Glutamatergic neuron (in vitro differentiated cells): Measurements from ENCODE around the gene HSPB9. TPM values are rescaled to one million over a fixed set of nuclear protein-coding genes. Genes with fewer than 3 reads are reported as not detected.

ENCODE experiments used
- DNase-seq: peaks from one replicate; pipeline ENCODE4 v3.0.0; 2022
- H3K27ac Mint-ChIP-seq: one replicate; pipeline ENCODE4 v1.8.0; 2020; ENCODE audit warnings: mild to moderate bottlenecking, mixed read lengths, inconsistent platforms; ENCODE audit not compliant: unreplicated experiment
- H3K27me3 Mint-ChIP-seq: one replicate; pipeline ENCODE4 v1.8.0; 2020; ENCODE audit warnings: mild to moderate bottlenecking, moderate library complexity, mixed read lengths, inconsistent platforms; ENCODE audit not compliant: unreplicated experiment
- H3K36me3 Mint-ChIP-seq: one replicate; pipeline ENCODE4 v1.8.0; 2020; ENCODE audit warnings: mild to moderate bottlenecking, mixed read lengths, inconsistent platforms; ENCODE audit not compliant: unreplicated experiment
- H3K4me1 Mint-ChIP-seq: one replicate; pipeline ENCODE4 v1.8.0; 2020; ENCODE audit warnings: mild to moderate bottlenecking, low read depth, mixed read lengths, inconsistent platforms; ENCODE audit not compliant: unreplicated experiment
- H3K4me3 Mint-ChIP-seq: one replicate; pipeline ENCODE4 v1.8.0; 2020; ENCODE audit warnings: mild to moderate bottlenecking, mixed read lengths, inconsistent platforms; ENCODE audit not compliant: unreplicated experiment
- H3K9me3 Mint-ChIP-seq: one replicate; pipeline ENCODE4 v1.8.0; 2020; ENCODE audit warnings: mild to moderate bottlenecking, moderate library complexity, mixed read lengths, inconsistent platforms; ENCODE audit not compliant: unreplicated experiment
- CTCF ChIP-seq: fragments of 200-600 bp; sonication (generic); IDR thresholded peaks from one replicate; pipeline ENCODE4 v1.5.0; 2021; ENCODE audit not compliant: partially characterized antibody, unreplicated experiment
- total RNA-seq: library from RNA; stranded (reverse); fragmentation: NEBNext Ultra II Directional; extraction: Animal tissue kit (Norgen Biotek cat#: 25700); gene quantifications from one replicate; pipeline ENCODE4 v1.2.1, GENCODE V29; 2021; ENCODE audit not compliant: unreplicated experiment

The HSPB9 gene
- total RNA-seq, 1 donor from 2014 or later: 0.44 TPM

DNA sequence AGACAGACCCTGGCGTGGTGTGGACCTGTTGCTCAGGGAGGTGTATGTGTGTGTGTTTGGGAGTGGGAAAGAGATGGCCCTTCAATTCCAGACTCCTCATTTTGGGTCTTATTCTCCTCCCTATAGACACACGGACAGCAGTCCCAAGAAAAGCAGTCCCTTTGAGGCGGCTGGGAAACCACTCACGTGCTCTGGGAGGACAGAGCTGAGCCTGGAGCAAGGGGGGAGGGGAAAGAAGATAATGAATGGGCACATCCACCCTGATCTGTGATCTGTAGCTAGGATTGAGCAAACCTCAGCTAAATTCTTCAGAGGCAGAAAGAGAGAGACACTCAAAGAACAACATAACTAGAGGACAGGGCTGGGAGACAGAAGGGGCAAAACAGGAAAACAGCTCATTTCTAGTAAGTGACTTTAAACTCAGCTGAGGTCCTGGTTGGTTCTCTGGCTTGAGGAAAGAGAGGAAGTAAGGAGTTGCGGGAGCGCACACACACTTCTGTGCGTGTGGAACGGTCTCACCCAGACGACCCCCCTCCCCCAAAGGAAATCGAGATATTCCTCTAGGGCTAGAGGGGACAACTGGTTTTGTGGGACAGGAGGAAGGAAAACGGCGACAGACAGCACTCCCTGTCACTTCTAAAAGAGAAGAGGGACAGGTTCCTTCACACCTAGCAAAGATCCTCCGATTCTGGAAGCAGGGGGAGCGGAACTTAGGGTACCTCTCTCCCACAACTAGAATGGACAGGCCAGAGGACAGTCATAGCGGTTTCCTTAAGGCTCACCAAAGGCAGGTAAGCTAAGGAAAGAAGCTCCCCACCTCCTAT, 31.5 kb downstream of the HSPB9 start:
- peak overlapping the region; percentile 90 for H3K27ac Mint-ChIP-seq
- no peak for DNase-seq
- TF ChIP-seq CTCF: no peak
- H3K36me3 Mint-ChIP-seq: no peaks in the 10 kb centered on the region
- peaks cover 2% of the 10 kb centered on the region for H3K27me3 Mint-ChIP-seq
- peak overlapping the region; percentile 99 for H3K4me3 Mint-ChIP-seq
- H3K4me1 Mint-ChIP-seq: peaks cover 8% of the 10 kb centered on the region
- H3K9me3 Mint-ChIP-seq: peaks cover 4% of the 10 kb centered on the region

GRCh38 chr17:42155614-42156045, 33.0 kb downstream of the HSPB9 start:
- H3K27ac Mint-ChIP-seq: peak overlapping the region; percentile 77
- H3K27me3 Mint-ChIP-seq: peaks cover 2% of the 10 kb centered on the region
- TF ChIP-seq CTCF: no peak
- no peaks in the 10 kb centered on the region for H3K36me3 Mint-ChIP-seq
- peaks cover 8% of the 10 kb centered on the region for H3K4me1 Mint-ChIP-seq
- peaks cover 4% of the 10 kb centered on the region for H3K9me3 Mint-ChIP-seq
- H3K4me3 Mint-ChIP-seq: peak overlapping the region; percentile 99
- DNase-seq: no peak

DNA sequence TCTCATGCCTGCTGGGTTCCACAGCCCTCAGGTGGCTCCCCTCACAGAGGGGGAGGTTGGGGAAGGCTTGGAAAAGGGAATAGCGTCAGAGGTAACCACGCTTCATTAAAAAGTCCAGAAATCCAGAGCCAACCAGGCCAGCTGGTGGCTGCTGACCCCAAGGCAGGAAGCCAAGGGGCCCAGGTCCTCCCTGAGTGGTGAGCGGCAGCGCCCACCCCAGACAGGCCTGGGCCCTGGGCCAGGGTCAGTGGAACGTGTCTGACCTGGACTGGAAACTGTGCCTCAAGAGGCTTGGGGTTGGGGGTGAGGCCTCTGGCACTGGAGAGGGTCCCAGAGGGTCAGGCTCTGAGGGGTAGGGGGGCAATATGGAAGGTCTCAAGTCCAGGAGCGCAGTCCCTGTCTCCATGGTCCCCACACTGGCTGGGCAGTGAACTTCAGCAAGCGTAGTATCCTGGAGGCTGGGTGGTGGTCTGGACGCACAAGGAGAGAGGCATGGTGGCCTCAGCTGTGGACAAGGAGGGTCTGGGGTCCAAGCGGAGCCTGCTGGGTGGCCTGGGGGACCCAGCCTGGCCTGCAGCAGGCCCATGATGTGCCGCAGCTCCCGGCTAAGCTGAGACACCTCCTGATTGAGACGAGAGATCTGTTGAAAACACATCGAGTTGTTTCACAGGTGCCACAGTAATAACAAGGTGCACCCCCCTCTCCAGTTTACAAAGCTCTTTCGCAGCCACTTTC, 37.4 kb downstream of the HSPB9 start:
- no peaks in the 10 kb centered on the region for H3K36me3 Mint-ChIP-seq
- no peak for DNase-seq
- H3K4me3 Mint-ChIP-seq: no peak overlapping the region
- peaks cover 7% of the 10 kb centered on the region for H3K4me1 Mint-ChIP-seq
- peaks cover under 1% of the 10 kb centered on the region for H3K27me3 Mint-ChIP-seq
- TF ChIP-seq CTCF: no peak
- H3K27ac Mint-ChIP-seq: no peak overlapping the region
- peaks cover 2% of the 10 kb centered on the region for H3K9me3 Mint-ChIP-seq

DNA sequence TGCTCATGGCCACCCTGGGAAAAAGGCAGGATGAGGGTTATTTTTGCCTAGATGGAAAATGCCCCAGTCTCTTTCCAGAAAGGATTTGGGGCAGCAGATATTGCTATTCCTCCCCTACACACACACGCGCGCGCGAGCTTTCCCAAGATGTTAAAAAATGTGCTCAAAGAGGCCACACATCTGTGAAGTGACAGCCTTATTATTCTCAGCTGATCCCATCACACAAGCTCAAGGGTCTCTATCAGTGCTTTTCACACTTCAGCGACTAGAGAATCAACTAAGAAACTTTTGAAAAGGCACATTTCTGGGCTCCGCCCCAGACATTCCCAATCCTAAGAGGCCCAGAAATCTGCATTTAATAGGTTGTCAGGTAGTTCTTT, 37.9 kb downstream of the HSPB9 start:
- H3K4me3 Mint-ChIP-seq: no peak overlapping the region
- no peak for DNase-seq
- no peak for TF ChIP-seq CTCF
- no peaks in the 10 kb centered on the region for H3K36me3 Mint-ChIP-seq
- peaks cover 3% of the 10 kb centered on the region for H3K27me3 Mint-ChIP-seq
- H3K27ac Mint-ChIP-seq: no peak overlapping the region
- H3K9me3 Mint-ChIP-seq: peaks cover 2% of the 10 kb centered on the region
- H3K4me1 Mint-ChIP-seq: peaks cover 7% of the 10 kb centered on the region

GRCh38 chr17:42163113-42163512, 40.5 kb downstream of the HSPB9 start:
- DNase-seq: no peak
- H3K27me3 Mint-ChIP-seq: peaks cover 13% of the 10 kb centered on the region
- H3K36me3 Mint-ChIP-seq: no peaks in the 10 kb centered on the region
- peaks cover 3% of the 10 kb centered on the region for H3K4me1 Mint-ChIP-seq
- TF ChIP-seq CTCF: peak; percentile 55
- no peak overlapping the region for H3K27ac Mint-ChIP-seq
- no peak overlapping the region for H3K4me3 Mint-ChIP-seq
- H3K9me3 Mint-ChIP-seq: peaks cover 2% of the 10 kb centered on the region
